CD4-positive, alpha-beta T cell (primary cell): Measurements from ENCODE around the gene STOML2. TPM values are rescaled to one million over a fixed set of nuclear protein-coding genes. Genes with fewer than 3 reads are reported as not detected.
A peak's percentile ranks its signal among the peaks of the same experiment; 100 is the strongest.

ENCODE experiments used
- ATAC-seq: fragments of 200-7000 bp; cut with Tn5 transposase; one replicate; pipeline ENCODE4 v1.10.0; 2022; ENCODE audit warnings: mild to moderate bottlenecking; ENCODE audit not compliant: poor library complexity
- CTCF ChIA-PET: fragments of 350-600 bp; sonication (Branson Sonifier 250); formaldehyde crosslinking; loops from one replicate; lab custom pipeline; 2021; ENCODE audit warnings: antibody characterized with exemption, inconsistent platforms; lab: Charles Lee
- POLR2A ChIA-PET: fragments of 350-600 bp; sonication (Branson Sonifier 250); formaldehyde crosslinking; loops from one replicate; lab custom pipeline; 2021; ENCODE audit warnings: antibody characterized with exemption, inconsistent platforms; lab: Charles Lee
- DNase-seq, 14 experiments: peaks; one replicate each; pipeline ENCODE4 v3.0.0-alpha.2; 2013 to 2020; ENCODE audit warnings: mixed read lengths in 2 of 14
- H3K27ac ChIP-seq, 2 donors: one replicate each; pipeline versions ENCODE4 v1.5.1 to v1.7.0; 2013; ENCODE audit warnings: low read length in 2 of 2, low read depth in 1 of 2, mild to moderate bottlenecking in 1 of 2
- H3K27me3 ChIP-seq, 2 experiments: 1 replicate in 1 of 2; 2 replicates in 1 of 2; pipeline versions ENCODE4 v1.6.1 to v1.7.0; 2013; ENCODE audit warnings: low read length in 2 of 2, control low read depth in 1 of 2, mild to moderate bottlenecking in 1 of 2, moderate library complexity in 1 of 2; ENCODE audit not compliant: insufficient read depth in 2 of 2, control insufficient read depth in 1 of 2
- H3K36me3 ChIP-seq: one replicate; pipeline ENCODE4 v1.6.1; 2013; ENCODE audit warnings: low read length, control low read depth; ENCODE audit not compliant: insufficient read depth
- H3K4me1 ChIP-seq: one replicate; pipeline ENCODE4 v1.6.1; 2013; ENCODE audit warnings: low read length, control low read depth; ENCODE audit not compliant: insufficient read depth
- H3K4me3 ChIP-seq: one replicate; pipeline ENCODE4 v1.5.1; 2013; ENCODE audit warnings: mild to moderate bottlenecking, low read length, moderate library complexity
- H3K9me3 ChIP-seq, 2 experiments: 1 replicate in 1 of 2; 2 replicates in 1 of 2; pipeline versions ENCODE4 v1.6.1 to v1.7.0; 2013; ENCODE audit warnings: low read length in 2 of 2, mild to moderate bottlenecking in 2 of 2, control low read depth in 1 of 2, moderate library complexity in 1 of 2; ENCODE audit not compliant: control insufficient read depth in 1 of 2, insufficient read depth in 1 of 2
- H3K27ac Mint-ChIP-seq: one replicate; pipeline ENCODE4 v1.8.0; 2020; ENCODE audit warnings: mixed read lengths
- H3K27me3 Mint-ChIP-seq: one replicate; pipeline ENCODE4 v1.8.0; 2021; ENCODE audit warnings: mixed read lengths
- H3K36me3 Mint-ChIP-seq: one replicate; pipeline ENCODE4 v1.8.0; 2021; ENCODE audit warnings: low read depth, mixed read lengths
- H3K4me1 Mint-ChIP-seq: one replicate; pipeline ENCODE4 v1.8.0; 2021; ENCODE audit warnings: low read depth, mixed read lengths
- H3K4me3 Mint-ChIP-seq: one replicate; pipeline ENCODE4 v1.8.0; 2020; ENCODE audit warnings: mild to moderate bottlenecking, mixed read lengths
- H3K9me3 Mint-ChIP-seq: one replicate; pipeline ENCODE4 v1.8.0; 2020; ENCODE audit warnings: mixed read lengths
- CTCF ChIP-seq: fragments of 200-600 bp; IDR thresholded peaks from one replicate; pipeline ENCODE4 v1.8.0; 2022; ENCODE audit warnings: antibody characterized with exemption, mild to moderate bottlenecking
- intact Hi-C, 2 experiments: fragments of 100-400 bp; cut with DNase I in 1 of 2; cut with micrococcal nuclease in 1 of 2; formaldehyde crosslinking; loops; one replicate each; pipeline versions ENCODE4 v1.15.1 to v1.9.0; 2023 to 2025; cut with DNase I, micrococcal nuclease
- total RNA-seq, 174 experiments: library from RNA in 2 of 174; stranded (reverse) in 2 of 174; gene quantifications; one replicate each; pipeline ENCODE4 v1.2.3 and lab custom pipeline; 2021 to 2026

The STOML2 gene
- total RNA-seq, 2 experiments from 2014 or later = 29.8 to 30.5 TPM

- ATAC-seq (peak; percentile 85), DNase-seq (peak; percentile 17 to 69 (median 44))
- TF ChIP-seq CTCF = peak; percentile 70
- POLR2A ChIA-PET = interaction anchor here (0.6 to 3.0 kb wide), 4 partner anchors 10 to 152 kb away, joined by 3 to 18 read pairs (median 12); partner anchors contain the start of genes FANCG and VCP
- Histone ChIP-seq H3K9me3 (no peaks in the 10 kb centered on the region), H3K27ac (no peak overlapping the region), H3K27me3 (no peaks in the 10 kb centered on the region), H3K4me1 (no peaks in the 10 kb centered on the region), H3K36me3 (peaks cover 28% of the 10 kb centered on the region), H3K4me3 (no peak overlapping the region)
- no peak overlapping the region for H3K4me3 Mint-ChIP-seq
- CTCF ChIA-PET = interaction anchor here (0.6 to 2.6 kb wide), 20 partner anchors 11 to 438 kb away, joined by 3 to 47 read pairs (median 4); partner anchors contain the start of genes DNAJB5, FANCG, PIGO and RUSC2
- H3K9me3 Mint-ChIP-seq = no peaks in the 10 kb centered on the region
- intact Hi-C loops = loop anchor here (1.0 kb wide), 1 partner anchor 152 kb away; no protein-coding TSS in a partner anchor
- H3K4me1 Mint-ChIP-seq = peaks cover 5% of the 10 kb centered on the region
- no peaks in the 10 kb centered on the region for H3K27me3 Mint-ChIP-seq
- H3K27ac Mint-ChIP-seq = no peak overlapping the region
- peaks cover 63% of the 10 kb centered on the region for H3K36me3 Mint-ChIP-seq
Measured at GRCh38 chr9:35051069-35051967, 51.6 kb downstream of the STOML2 start.

Other genes with a start within 250 kb of the STOML2 start
- not detected for gene PHF24, start 144.8 kb downstream of the STOML2 start, total RNA-seq
- gene DNAJB5, start 113.4 kb downstream of the STOML2 start, total RNA-seq = 1 to 10 TPM; 2.7 to 2.8 TPM
- 100 to 1,000 TPM; 218 to 245 TPM for gene VCP, start 30.5 kb downstream of the STOML2 start, total RNA-seq
- gene FANCG, start 23.2 kb downstream of the STOML2 start, total RNA-seq = 10 to 100 TPM; 21.7 to 24.6 TPM
- gene PIGO, start 6.5 kb downstream of the STOML2 start, total RNA-seq = 10 to 100 TPM; 17.5 to 18.9 TPM
- 1 to 10 TPM; 5.0 to 5.1 TPM for gene ATOSB, start 12.7 kb upstream of the STOML2 start, total RNA-seq
- gene UNC13B, start 58.9 kb upstream of the STOML2 start, total RNA-seq = under 1 TPM; 0.38 to 0.84 TPM